Measurements from ENCODE around the gene ZNF219. TPM values are rescaled to one million over a fixed set of nuclear protein-coding genes. Genes with fewer than 3 reads are reported as not detected.

Gene ZNF219
- total and polyA plus RNA-seq, 2 of the 13 experiments (the other 11 are each of a cell fraction or from before 2014, with no cell fraction given), result 34.5 to 36.6 TPM

DNA sequence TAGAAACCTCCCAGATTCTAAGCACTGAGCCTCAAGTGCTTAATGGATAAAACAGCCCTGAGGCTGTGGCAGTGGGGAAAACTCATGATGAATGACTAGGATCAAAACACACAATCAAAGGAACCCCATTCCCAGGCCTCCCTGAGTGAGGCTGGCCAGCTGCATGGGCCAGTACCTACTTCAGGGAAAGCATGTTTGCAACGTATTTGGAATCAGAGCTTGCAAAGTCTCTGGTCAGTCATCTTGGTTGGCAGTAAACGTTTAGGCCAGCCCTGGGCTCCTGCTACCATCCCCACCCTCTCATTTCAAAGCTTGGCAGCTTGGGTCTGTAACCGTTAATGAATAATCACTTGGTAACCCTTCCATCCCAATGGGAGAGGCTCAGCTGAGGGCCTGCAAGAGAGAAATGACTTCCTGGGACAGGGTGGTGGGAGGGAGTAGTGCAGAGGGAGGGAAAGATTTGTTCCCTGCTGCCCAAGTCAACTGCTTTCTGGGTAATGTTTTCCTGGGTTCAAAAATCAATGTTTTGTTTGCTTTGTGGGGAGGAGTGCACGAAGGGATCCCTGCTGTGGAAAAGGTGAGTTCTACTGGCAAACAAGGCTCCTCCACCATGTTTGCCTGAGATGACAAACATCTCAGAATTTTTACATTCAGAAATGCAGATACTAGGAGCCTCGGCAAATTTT, 42.9 kb downstream of the ZNF219 start (continued):
- TF ChIP-seq ZSCAN22 (CRISPR knock-in tag; IDR thresholded peaks at IDR 0.05), result peak; percentile 38; the same call in 1 of the 2 replicates
- TF ChIP-seq, protein P1, sequence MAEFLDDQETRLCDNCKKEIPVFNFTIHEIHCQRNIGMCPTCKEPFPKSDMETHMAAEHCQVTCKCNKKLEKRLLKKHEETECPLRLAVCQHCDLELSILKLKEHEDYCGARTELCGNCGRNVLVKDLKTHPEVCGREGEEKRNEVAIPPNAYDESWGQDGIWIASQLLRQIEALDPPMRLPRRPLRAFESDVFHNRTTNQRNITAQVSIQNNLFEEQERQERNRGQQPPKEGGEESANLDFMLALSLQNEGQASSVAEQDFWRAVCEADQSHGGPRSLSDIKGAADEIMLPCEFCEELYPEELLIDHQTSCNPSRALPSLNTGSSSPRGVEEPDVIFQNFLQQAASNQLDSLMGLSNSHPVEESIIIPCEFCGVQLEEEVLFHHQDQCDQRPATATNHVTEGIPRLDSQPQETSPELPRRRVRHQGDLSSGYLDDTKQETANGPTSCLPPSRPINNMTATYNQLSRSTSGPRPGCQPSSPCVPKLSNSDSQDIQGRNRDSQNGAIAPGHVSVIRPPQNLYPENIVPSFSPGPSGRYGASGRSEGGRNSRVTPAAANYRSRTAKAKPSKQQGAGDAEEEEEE (CRISPR knock-in tag; IDR thresholded peaks at IDR 0.05; ENCODE audit: borderline replicate concordance), result no peak
- peak; percentile 97 for TF ChIP-seq ZNF580 (CRISPR knock-in tag; IDR thresholded peaks at IDR 0.05; ENCODE audit: borderline replicate concordance, low read depth)
- no peak for TF ChIP-seq TAF15 (IDR thresholded peaks at IDR 0.05; ENCODE audit: low read depth, low read length, poor library complexity, severe bottlenecking)
- peak; percentile 68 for TF ChIP-seq TCF7 (IDR thresholded peaks at IDR 0.05; ENCODE audit: low read depth)
- TF ChIP-seq ZNF460 (CRISPR knock-in tag; IDR thresholded peaks at IDR 0.05; ENCODE audit: borderline replicate concordance), result no peak
- TF ChIP-seq ZNF773 (CRISPR knock-in tag; IDR thresholded peaks at IDR 0.05; ENCODE audit: borderline replicate concordance), result 0 out of 2 replicates have a peak, but pooled peaks have one; percentile 46
- TF ChIP-seq NR3C1 (CRISPR knock-in tag; IDR thresholded peaks at IDR 0.05), result no peak
- TF ChIP-seq LRRFIP1 (CRISPR knock-in tag; conservative IDR thresholded peaks at IDR 0.05), result no peak
- peak; percentile 58; the same call in 1 of the 2 replicates for TF ChIP-seq RXRA (CRISPR knock-in tag; IDR thresholded peaks at IDR 0.05)
- TF ChIP-seq, protein P2, sequence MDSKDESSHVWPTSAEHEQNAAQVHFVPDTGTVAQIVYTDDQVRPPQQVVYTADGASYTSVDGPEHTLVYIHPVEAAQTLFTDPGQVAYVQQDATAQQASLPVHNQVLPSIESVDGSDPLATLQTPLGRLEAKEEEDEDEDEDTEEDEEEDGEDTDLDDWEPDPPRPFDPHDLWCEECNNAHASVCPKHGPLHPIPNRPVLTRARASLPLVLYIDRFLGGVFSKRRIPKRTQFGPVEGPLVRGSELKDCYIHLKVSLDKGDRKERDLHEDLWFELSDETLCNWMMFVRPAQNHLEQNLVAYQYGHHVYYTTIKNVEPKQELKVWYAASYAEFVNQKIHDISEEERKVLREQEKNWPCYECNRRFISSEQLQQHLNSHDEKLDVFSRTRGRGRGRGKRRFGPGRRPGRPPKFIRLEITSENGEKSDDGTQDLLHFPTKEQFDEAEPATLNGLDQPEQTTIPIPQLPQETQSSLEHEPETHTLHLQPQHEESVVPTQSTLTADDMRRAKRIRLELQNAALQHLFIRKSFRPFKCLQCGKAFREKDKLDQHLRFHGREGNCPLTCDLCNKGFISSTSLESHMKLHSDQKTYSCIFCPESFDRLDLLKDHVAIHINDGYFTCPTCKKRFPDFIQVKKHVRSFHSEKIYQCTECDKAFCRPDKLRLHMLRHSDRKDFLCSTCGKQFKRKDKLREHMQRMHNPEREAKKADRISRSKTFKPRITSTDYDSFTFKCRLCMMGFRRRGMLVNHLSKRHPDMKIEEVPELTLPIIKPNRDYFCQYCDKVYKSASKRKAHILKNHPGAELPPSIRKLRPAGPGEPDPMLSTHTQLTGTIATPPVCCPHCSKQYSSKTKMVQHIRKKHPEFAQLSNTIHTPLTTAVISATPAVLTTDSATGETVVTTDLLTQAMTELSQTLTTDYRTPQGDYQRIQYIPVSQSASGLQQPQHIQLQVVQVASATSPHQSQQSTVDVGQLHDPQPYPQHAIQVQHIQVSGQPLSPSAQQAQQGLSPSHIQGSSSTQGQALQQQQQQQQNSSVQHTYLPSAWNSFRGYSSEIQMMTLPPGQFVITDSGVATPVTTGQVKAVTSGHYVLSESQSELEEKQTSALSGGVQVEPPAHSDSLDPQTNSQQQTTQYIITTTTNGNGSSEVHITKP (CRISPR knock-in tag; IDR thresholded peaks at IDR 0.05; ENCODE audit: low read depth), result peak; percentile 82
- no peak for TF ChIP-seq SRF (IDR thresholded peaks at IDR 0.05; ENCODE audit: low read depth, low read length)
- no peak for TF ChIP-seq ADNP (CRISPR knock-in tag; IDR thresholded peaks at IDR 0.05)
- TF ChIP-seq ZNF143 (CRISPR knock-in tag; IDR thresholded peaks at IDR 0.05), result peak; percentile 83
- TF ChIP-seq TCF12 (IDR thresholded peaks at IDR 0.05), result no peak
- peak; percentile 67; the same call in 1 of the 2 replicates for TF ChIP-seq TCF12 (CRISPR knock-in tag; IDR thresholded peaks at IDR 0.05)
- peak; percentile 75; the same call in 1 of the 2 replicates for TF ChIP-seq ZNF766 (CRISPR knock-in tag; IDR thresholded peaks at IDR 0.05; ENCODE audit: borderline replicate concordance)
- no peak for TF ChIP-seq ZNF234 (CRISPR knock-in tag; conservative IDR thresholded peaks at IDR 0.05)

Data from HepG2 (cell line).